ENCODE results near the gene LRRFIP1. TPM values are rescaled to one million over a fixed set of nuclear protein-coding genes. Genes with fewer than 3 reads are reported as not detected.

The LRRFIP1 gene
- total RNA-seq, 6 experiments from 2014 or later, result 90.6 to 107 (median 102) TPM

GRCh38 chr2:237815637-237816036 lies 188.2 kb downstream of the LRRFIP1 start:
- TF ChIP-seq CTCF (IDR thresholded peaks at IDR 0.05), result no peak
- H3K27me3 Mint-ChIP-seq (ENCODE audit: insufficient read depth), result peaks cover 27% of the 10 kb centered on the region
- no peak for DNase-seq
- H3K9me3 Mint-ChIP-seq, result no peaks in the 10 kb centered on the region
- H3K4me3 Mint-ChIP-seq, result no peak overlapping the region
- H3K4me1 Mint-ChIP-seq (ENCODE audit: low read depth), result peaks cover 23% of the 10 kb centered on the region
- no peaks in the 10 kb centered on the region for H3K36me3 Mint-ChIP-seq (ENCODE audit: low read depth)
- H3K27ac Mint-ChIP-seq, result no peak overlapping the region

- no peak for TF ChIP-seq CTCF (IDR thresholded peaks at IDR 0.05)
- Mint-ChIP-seq H3K9me3 (no peaks in the 10 kb centered on the region), H3K36me3 (ENCODE audit: low read depth) (no peaks in the 10 kb centered on the region), H3K4me1 (ENCODE audit: low read depth) (peaks cover 23% of the 10 kb centered on the region), H3K27me3 (ENCODE audit: insufficient read depth) (peaks cover 18% of the 10 kb centered on the region), H3K4me3 (no peak overlapping the region), H3K27ac (no peak overlapping the region)
- DNase-seq, result no peak
Measured at GRCh38 chr2:237816531-237816930, 189.1 kb downstream of the LRRFIP1 start.

GRCh38 chr2:237818066-237818473 lies 190.7 kb downstream of the LRRFIP1 start:
- peak; percentile 85 for DNase-seq
- peak overlapping the region; percentile 57; the same call in 1 of the 2 replicates for H3K27ac Mint-ChIP-seq
- H3K36me3 Mint-ChIP-seq (ENCODE audit: low read depth), result no peaks in the 10 kb centered on the region
- peaks cover 23% of the 10 kb centered on the region for H3K4me1 Mint-ChIP-seq (ENCODE audit: low read depth)
- peaks cover 7% of the 10 kb centered on the region; the same call in 1 of the 2 replicates for H3K27me3 Mint-ChIP-seq (ENCODE audit: insufficient read depth)
- H3K4me3 Mint-ChIP-seq, result no peak overlapping the region
- no peaks in the 10 kb centered on the region for H3K9me3 Mint-ChIP-seq
- TF ChIP-seq CTCF (IDR thresholded peaks at IDR 0.05), result no peak

GRCh38 chr2:237819231-237819630 lies 191.8 kb downstream of the LRRFIP1 start:
- Mint-ChIP-seq H3K36me3 (ENCODE audit: low read depth) (no peaks in the 10 kb centered on the region), H3K4me3 (no peak overlapping the region), H3K27ac (no peak overlapping the region), H3K9me3 (no peaks in the 10 kb centered on the region), H3K4me1 (ENCODE audit: low read depth) (peaks cover 23% of the 10 kb centered on the region), H3K27me3 (ENCODE audit: insufficient read depth) (peaks cover 8% of the 10 kb centered on the region; the same call in 1 of the 2 replicates)
- TF ChIP-seq CTCF (IDR thresholded peaks at IDR 0.05), result no peak
- no peak for DNase-seq

GRCh38 chr2:237820421-237820820 lies 193.0 kb downstream of the LRRFIP1 start:
- Mint-ChIP-seq H3K4me3 (no peak overlapping the region), H3K27me3 (ENCODE audit: insufficient read depth) (peaks cover 11% of the 10 kb centered on the region; the same call in 1 of the 2 replicates), H3K27ac (no peak overlapping the region)

More at GRCh38 chr2:237820421-237820820, 193.0 kb downstream of the LRRFIP1 start:
- no peak for DNase-seq
- H3K9me3 Mint-ChIP-seq, result no peaks in the 10 kb centered on the region
- H3K36me3 Mint-ChIP-seq (ENCODE audit: low read depth), result no peaks in the 10 kb centered on the region
- H3K4me1 Mint-ChIP-seq (ENCODE audit: low read depth), result peaks cover 23% of the 10 kb centered on the region
- no peak for TF ChIP-seq CTCF (IDR thresholded peaks at IDR 0.05)

Data from HFFc6 (cell line).